Mammary epithelial cell (primary cell): ENCODE results near the gene MPDZ.

Experiments
- EZH2 ChIP-seq: IDR thresholded peaks from 2 replicates; pipeline ENCODE4 v1.6.1; 2012; ENCODE audit warnings: low read length, inconsistent platforms, borderline replicate concordance
- TF ChIP-seq, protein P1 (sequence below), 2 donors: IDR thresholded peaks in 1 of 2; conservative IDR thresholded peaks in 1 of 2; 2 replicates each; pipeline ENCODE4 v1.5.1; 2011 to 2012; ENCODE audit warnings: inconsistent platforms in 2 of 2, low read length in 2 of 2, mild to moderate bottlenecking in 2 of 2, control low read depth in 1 of 2, low read depth in 1 of 2; ENCODE audit not compliant: insufficient read depth in 1 of 2; ENCODE audit errors: extremely low read depth in 1 of 2

DNA sequence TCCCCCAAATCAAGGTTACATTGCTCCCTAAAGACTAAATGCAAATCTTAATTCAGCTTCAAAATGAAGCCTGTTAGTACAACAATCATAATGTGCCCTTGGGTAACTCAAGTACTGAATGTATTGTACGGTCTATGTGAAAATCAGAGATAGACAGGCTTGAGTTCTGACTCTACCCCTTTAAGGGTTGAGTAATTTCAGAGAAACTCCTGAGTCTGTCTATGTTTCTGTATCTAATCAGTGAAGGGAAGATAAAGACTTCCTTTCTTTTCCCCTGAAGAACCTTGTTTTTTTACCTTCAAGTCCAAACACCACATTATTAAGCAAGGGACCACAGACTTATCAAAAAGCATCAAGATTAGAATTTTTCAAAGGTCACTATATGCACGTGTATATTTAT, 108.2 kb downstream of the MPDZ start:
- TF ChIP-seq EZH2, result no peak
- TF ChIP-seq, protein P1, sequence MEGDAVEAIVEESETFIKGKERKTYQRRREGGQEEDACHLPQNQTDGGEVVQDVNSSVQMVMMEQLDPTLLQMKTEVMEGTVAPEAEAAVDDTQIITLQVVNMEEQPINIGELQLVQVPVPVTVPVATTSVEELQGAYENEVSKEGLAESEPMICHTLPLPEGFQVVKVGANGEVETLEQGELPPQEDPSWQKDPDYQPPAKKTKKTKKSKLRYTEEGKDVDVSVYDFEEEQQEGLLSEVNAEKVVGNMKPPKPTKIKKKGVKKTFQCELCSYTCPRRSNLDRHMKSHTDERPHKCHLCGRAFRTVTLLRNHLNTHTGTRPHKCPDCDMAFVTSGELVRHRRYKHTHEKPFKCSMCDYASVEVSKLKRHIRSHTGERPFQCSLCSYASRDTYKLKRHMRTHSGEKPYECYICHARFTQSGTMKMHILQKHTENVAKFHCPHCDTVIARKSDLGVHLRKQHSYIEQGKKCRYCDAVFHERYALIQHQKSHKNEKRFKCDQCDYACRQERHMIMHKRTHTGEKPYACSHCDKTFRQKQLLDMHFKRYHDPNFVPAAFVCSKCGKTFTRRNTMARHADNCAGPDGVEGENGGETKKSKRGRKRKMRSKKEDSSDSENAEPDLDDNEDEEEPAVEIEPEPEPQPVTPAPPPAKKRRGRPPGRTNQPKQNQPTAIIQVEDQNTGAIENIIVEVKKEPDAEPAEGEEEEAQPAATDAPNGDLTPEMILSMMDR (conservative IDR thresholded peaks at IDR 0.05 in 1 of 2, IDR thresholded peaks at IDR 0.05 in 1 of 2; ENCODE audit: extremely low read depth in 1 of 2, insufficient read depth in 1 of 2, low read depth in 1 of 2, low read length in 2 of 2), result no peak
